ENCODE results near the gene GSDME. TPM values are rescaled to one million over a fixed set of nuclear protein-coding genes. Genes with fewer than 3 reads are reported as not detected.

The GSDME gene
- total RNA-seq, 3 donors from 2014 or later (not counting 1 experiment from before 2014, with no cell fraction given): 0.20 to 0.31 TPM; not detected in 1

- H3K9me3 Mint-ChIP-seq: no peaks in the 10 kb centered on the region
- no peaks in the 10 kb centered on the region for H3K4me1 ChIP-seq (ENCODE audit: control insufficient read depth, insufficient read depth, low read length)
- no peak overlapping the region for H3K4me3 ChIP-seq (ENCODE audit: low read length)
- H3K27me3 Mint-ChIP-seq (ENCODE audit: low read depth in 2 of 2): peaks cover 19 to 35% of the 10 kb centered on the region in 2 donors
- no peaks in the 10 kb centered on the region for H3K4me1 Mint-ChIP-seq
- intact Hi-C loops (cut with micrococcal nuclease): no loop called here
- TF ChIP-seq, protein P1, sequence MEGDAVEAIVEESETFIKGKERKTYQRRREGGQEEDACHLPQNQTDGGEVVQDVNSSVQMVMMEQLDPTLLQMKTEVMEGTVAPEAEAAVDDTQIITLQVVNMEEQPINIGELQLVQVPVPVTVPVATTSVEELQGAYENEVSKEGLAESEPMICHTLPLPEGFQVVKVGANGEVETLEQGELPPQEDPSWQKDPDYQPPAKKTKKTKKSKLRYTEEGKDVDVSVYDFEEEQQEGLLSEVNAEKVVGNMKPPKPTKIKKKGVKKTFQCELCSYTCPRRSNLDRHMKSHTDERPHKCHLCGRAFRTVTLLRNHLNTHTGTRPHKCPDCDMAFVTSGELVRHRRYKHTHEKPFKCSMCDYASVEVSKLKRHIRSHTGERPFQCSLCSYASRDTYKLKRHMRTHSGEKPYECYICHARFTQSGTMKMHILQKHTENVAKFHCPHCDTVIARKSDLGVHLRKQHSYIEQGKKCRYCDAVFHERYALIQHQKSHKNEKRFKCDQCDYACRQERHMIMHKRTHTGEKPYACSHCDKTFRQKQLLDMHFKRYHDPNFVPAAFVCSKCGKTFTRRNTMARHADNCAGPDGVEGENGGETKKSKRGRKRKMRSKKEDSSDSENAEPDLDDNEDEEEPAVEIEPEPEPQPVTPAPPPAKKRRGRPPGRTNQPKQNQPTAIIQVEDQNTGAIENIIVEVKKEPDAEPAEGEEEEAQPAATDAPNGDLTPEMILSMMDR (IDR thresholded peaks at IDR 0.05): no peak
- H3K36me3 ChIP-seq (ENCODE audit: control insufficient read depth, insufficient read depth, low read length): no peaks in the 10 kb centered on the region
- 55% methylated on average over 5 of the region's 7 CpGs for WGBS (ENCODE audit: insufficient coverage)
- ATAC-seq: no peak
- no peaks in the 10 kb centered on the region for H3K27me3 ChIP-seq (ENCODE audit: control insufficient read depth, insufficient read depth, low read length)
- no peak overlapping the region for H3K4me3 Mint-ChIP-seq
- H3K9me3 ChIP-seq (ENCODE audit: control insufficient read depth, insufficient read depth, low read length): no peaks in the 10 kb centered on the region
- H3K27ac Mint-ChIP-seq: no peak overlapping the region
- H3K27ac ChIP-seq (ENCODE audit: low read length): no peak overlapping the region
- DNase-seq: no peak
- H3K36me3 Mint-ChIP-seq: no peaks in the 10 kb centered on the region
These were observed 39.5 kb downstream of the GSDME start for GRCh38 chr7:24717694-24718320.

DNA sequence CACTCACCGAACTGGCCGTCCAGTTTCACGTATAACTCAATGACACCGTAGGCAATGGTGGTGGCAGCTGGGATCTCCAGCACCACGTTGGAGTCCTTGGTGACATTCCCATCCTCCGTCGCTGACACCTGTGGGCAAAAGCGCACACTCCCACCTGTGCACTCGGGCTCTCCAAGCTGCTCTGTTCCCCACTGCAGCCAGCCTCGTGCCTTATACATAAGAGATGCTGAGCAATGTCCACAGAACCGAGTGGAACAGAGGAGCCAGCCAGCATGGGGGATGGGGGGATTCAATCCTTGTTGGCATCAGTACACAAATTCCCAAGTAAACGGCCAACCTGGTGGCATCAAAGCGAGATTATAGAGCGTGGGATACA lies 40.0 kb downstream of the GSDME start:
- 94% methylated on average over 14 of the region's 14 CpGs for WGBS (ENCODE audit: insufficient coverage)
- H3K4me1 Mint-ChIP-seq: no peaks in the 10 kb centered on the region

GRCh38 chr7:24716480-24717246 lies 40.6 kb downstream of the GSDME start:
- Mint-ChIP-seq H3K4me3 (no peak overlapping the region), H3K27me3 (ENCODE audit: low read depth in 2 of 2) (peaks cover 17 to 35% of the 10 kb centered on the region in 2 donors), H3K9me3 (no peaks in the 10 kb centered on the region), H3K36me3 (no peaks in the 10 kb centered on the region), H3K4me1 (no peaks in the 10 kb centered on the region), H3K27ac (no peak overlapping the region)
- ATAC-seq (no peak), DNase-seq (no peak)
- Histone ChIP-seq H3K9me3 (ENCODE audit: control insufficient read depth, insufficient read depth, low read length) (no peaks in the 10 kb centered on the region), H3K4me3 (ENCODE audit: low read length) (no peak overlapping the region), H3K36me3 (ENCODE audit: control insufficient read depth, insufficient read depth, low read length) (no peaks in the 10 kb centered on the region), H3K27me3 (ENCODE audit: control insufficient read depth, insufficient read depth, low read length) (no peaks in the 10 kb centered on the region), H3K4me1 (ENCODE audit: control insufficient read depth, insufficient read depth, low read length) (no peaks in the 10 kb centered on the region), H3K27ac (ENCODE audit: low read length) (no peak overlapping the region)
- TF ChIP-seq, protein P1 (IDR thresholded peaks at IDR 0.05): no peak
- intact Hi-C loops (cut with micrococcal nuclease): no loop called here
- 86% methylated on average over 9 of the region's 9 CpGs for WGBS (ENCODE audit: insufficient coverage)

More for the DNA sequence above, 40.0 kb downstream of the GSDME start:
- Histone ChIP-seq H3K27me3 (ENCODE audit: control insufficient read depth, insufficient read depth, low read length) (no peaks in the 10 kb centered on the region), H3K36me3 (ENCODE audit: control insufficient read depth, insufficient read depth, low read length) (no peaks in the 10 kb centered on the region), H3K9me3 (ENCODE audit: control insufficient read depth, insufficient read depth, low read length) (no peaks in the 10 kb centered on the region), H3K4me1 (ENCODE audit: control insufficient read depth, insufficient read depth, low read length) (no peaks in the 10 kb centered on the region), H3K27ac (ENCODE audit: low read length) (no peak overlapping the region), H3K4me3 (ENCODE audit: low read length) (no peak overlapping the region)
- Mint-ChIP-seq H3K27ac (no peak overlapping the region), H3K4me3 (no peak overlapping the region), H3K9me3 (no peaks in the 10 kb centered on the region), H3K27me3 (ENCODE audit: low read depth in 2 of 2) (peaks cover 19 to 35% of the 10 kb centered on the region in 2 donors), H3K36me3 (no peaks in the 10 kb centered on the region)
- TF ChIP-seq, protein P1 (IDR thresholded peaks at IDR 0.05): no peak
- intact Hi-C loops (cut with micrococcal nuclease): no loop called here
- ATAC-seq (no peak), DNase-seq (no peak)
